Ectodermal cell (in vitro differentiated cells): ENCODE data around the gene IKBKE.

Source experiments
- H3K27ac ChIP-seq: 2 replicates; pipeline ENCODE4 v1.7.0; 2013; ENCODE audit warnings: mild to moderate bottlenecking, low read depth, low read length; ENCODE audit not compliant: insufficient read depth, poor library complexity, severe bottlenecking
- H3K27me3 ChIP-seq: 2 replicates; pipeline ENCODE4 v1.7.0; 2013; ENCODE audit warnings: mild to moderate bottlenecking, low read length; ENCODE audit not compliant: insufficient read depth, control insufficient read depth, poor library complexity, severe bottlenecking
- H3K36me3 ChIP-seq: one replicate; pipeline ENCODE4 v1.7.0; 2013; ENCODE audit warnings: low read length; ENCODE audit not compliant: control insufficient read depth, insufficient read depth
- H3K4me1 ChIP-seq: one replicate; pipeline ENCODE4 v1.7.0; 2013; ENCODE audit warnings: low read length; ENCODE audit not compliant: control insufficient read depth, insufficient read depth
- H3K4me3 ChIP-seq: 2 replicates; pipeline ENCODE4 v1.7.0; 2013; ENCODE audit warnings: low read depth, low read length, control low read depth; ENCODE audit not compliant: insufficient read depth
- H3K9me3 ChIP-seq: 2 replicates; pipeline ENCODE4 v1.7.0; 2013; ENCODE audit warnings: mild to moderate bottlenecking, low read length, moderate library complexity; ENCODE audit not compliant: control insufficient read depth
- WGBS, 2 experiments: methylation state at CpG; one replicate each; pipeline ENCODE4 v1.1.7; 2013; ENCODE audit warnings: missing lambda C conversion rate in 2 of 2; 5-methylcytosine and 5-hydroxymethylcytosine counted together

Gene IKBKE

GRCh38 chr1:206493279-206493678, 23.0 kb downstream of the IKBKE start:
- Histone ChIP-seq H3K9me3 (no peaks in the 10 kb centered on the region), H3K4me1 (no peaks in the 10 kb centered on the region), H3K36me3 (no peaks in the 10 kb centered on the region), H3K27ac (no peak overlapping the region), H3K4me3 (no peak overlapping the region), H3K27me3 (no peaks in the 10 kb centered on the region)
- WGBS, 2 experiments = 89% methylated on average over 9 of the region's 9 CpGs

GRCh38 chr1:206495011-206495461, 24.8 kb downstream of the IKBKE start:
- Histone ChIP-seq H3K27ac (no peak overlapping the region), H3K4me3 (no peak overlapping the region)

GRCh38 chr1:206495493-206496046, 25.3 kb downstream of the IKBKE start:
- no peak overlapping the region for H3K4me3 ChIP-seq
- H3K36me3 ChIP-seq = no peaks in the 10 kb centered on the region
- H3K4me1 ChIP-seq = no peaks in the 10 kb centered on the region
- H3K27ac ChIP-seq = no peak overlapping the region
- H3K9me3 ChIP-seq = no peaks in the 10 kb centered on the region
- H3K27me3 ChIP-seq = no peaks in the 10 kb centered on the region
- WGBS, 2 experiments = 78 to 85% methylated on average over 3 of the region's 3 CpGs

More at GRCh38 chr1:206495011-206495461, 24.8 kb downstream of the IKBKE start:
- Histone ChIP-seq H3K27me3 (no peaks in the 10 kb centered on the region), H3K9me3 (no peaks in the 10 kb centered on the region), H3K4me1 (no peaks in the 10 kb centered on the region), H3K36me3 (no peaks in the 10 kb centered on the region)
- 95 to 99% methylated on average over 6 of the region's 6 CpGs for WGBS, 2 experiments

- Histone ChIP-seq H3K4me1 (peaks cover 4% of the 10 kb centered on the region), H3K27me3 (no peaks in the 10 kb centered on the region), H3K36me3 (no peaks in the 10 kb centered on the region), H3K27ac (no peak overlapping the region), H3K4me3 (no peak overlapping the region), H3K9me3 (no peaks in the 10 kb centered on the region)
- 71 to 74% methylated on average over 6 of the region's 6 CpGs for WGBS, 2 experiments
Observed at GRCh38 chr1:206496131-206496793, 26.0 kb downstream of the IKBKE start.

GRCh38 chr1:206497363-206497762, 27.1 kb downstream of the IKBKE start:
- Histone ChIP-seq H3K27ac (no peak overlapping the region), H3K4me3 (no peak overlapping the region), H3K36me3 (no peaks in the 10 kb centered on the region), H3K27me3 (no peaks in the 10 kb centered on the region), H3K4me1 (peaks cover 7% of the 10 kb centered on the region), H3K9me3 (no peaks in the 10 kb centered on the region)
- WGBS, 2 experiments = 80 to 87% methylated on average over 4 of the region's 4 CpGs

- H3K4me1 ChIP-seq = peaks cover 7% of the 10 kb centered on the region
- no peak overlapping the region for H3K4me3 ChIP-seq
- no peaks in the 10 kb centered on the region for H3K36me3 ChIP-seq
- H3K9me3 ChIP-seq = no peaks in the 10 kb centered on the region
- H3K27me3 ChIP-seq = no peaks in the 10 kb centered on the region
- H3K27ac ChIP-seq = no peak overlapping the region
- WGBS, 2 experiments = 95 to 96% methylated on average over 3 of the region's 3 CpGs
Observed at GRCh38 chr1:206497774-206498173, 27.5 kb downstream of the IKBKE start.

GRCh38 chr1:206498685-206499084, 28.4 kb downstream of the IKBKE start:
- Histone ChIP-seq H3K4me1 (peaks cover 7% of the 10 kb centered on the region), H3K36me3 (no peaks in the 10 kb centered on the region), H3K27me3 (peaks cover 4% of the 10 kb centered on the region), H3K9me3 (no peaks in the 10 kb centered on the region), H3K27ac (no peak overlapping the region), H3K4me3 (no peak overlapping the region)
- 81 to 85% methylated on average over 2 of the region's 2 CpGs for WGBS, 2 experiments

GRCh38 chr1:206500046-206500445, 29.8 kb downstream of the IKBKE start:
- Histone ChIP-seq H3K9me3 (no peaks in the 10 kb centered on the region), H3K4me1 (peaks cover 7% of the 10 kb centered on the region), H3K27me3 (peaks cover 16% of the 10 kb centered on the region), H3K4me3 (no peak overlapping the region), H3K27ac (no peak overlapping the region), H3K36me3 (no peaks in the 10 kb centered on the region)
- WGBS, 2 experiments = 92 to 98% methylated on average over 3 of the region's 3 CpGs

- 88 to 89% methylated on average over 5 of the region's 5 CpGs for WGBS, 2 experiments
- H3K27ac ChIP-seq = no peak overlapping the region
- H3K27me3 ChIP-seq = peaks cover 34% of the 10 kb centered on the region
- no peaks in the 10 kb centered on the region for H3K9me3 ChIP-seq
- no peaks in the 10 kb centered on the region for H3K36me3 ChIP-seq
- H3K4me1 ChIP-seq = peaks cover 7% of the 10 kb centered on the region
- no peak overlapping the region for H3K4me3 ChIP-seq
Observed at GRCh38 chr1:206501881-206502280, 31.6 kb downstream of the IKBKE start.

- peaks cover 7% of the 10 kb centered on the region for H3K4me1 ChIP-seq
- no peaks in the 10 kb centered on the region for H3K9me3 ChIP-seq
- WGBS, 2 experiments = 88 to 93% methylated on average over 2 of the region's 2 CpGs
- H3K36me3 ChIP-seq = no peaks in the 10 kb centered on the region
- peaks cover 39% of the 10 kb centered on the region for H3K27me3 ChIP-seq
- H3K27ac ChIP-seq = no peak overlapping the region
- no peak overlapping the region for H3K4me3 ChIP-seq
Observed at GRCh38 chr1:206502403-206502802, 32.1 kb downstream of the IKBKE start.
